ENCODE measurements around the gene RAMP3. TPM values are rescaled to one million over a fixed set of nuclear protein-coding genes. Genes with fewer than 3 reads are reported as not detected.

The RAMP3 gene
- total and polyA plus RNA-seq, 9 of the 15 experiments (the other 6 are each of a cell fraction or from before 2014, with no cell fraction given): not detected

DNA sequence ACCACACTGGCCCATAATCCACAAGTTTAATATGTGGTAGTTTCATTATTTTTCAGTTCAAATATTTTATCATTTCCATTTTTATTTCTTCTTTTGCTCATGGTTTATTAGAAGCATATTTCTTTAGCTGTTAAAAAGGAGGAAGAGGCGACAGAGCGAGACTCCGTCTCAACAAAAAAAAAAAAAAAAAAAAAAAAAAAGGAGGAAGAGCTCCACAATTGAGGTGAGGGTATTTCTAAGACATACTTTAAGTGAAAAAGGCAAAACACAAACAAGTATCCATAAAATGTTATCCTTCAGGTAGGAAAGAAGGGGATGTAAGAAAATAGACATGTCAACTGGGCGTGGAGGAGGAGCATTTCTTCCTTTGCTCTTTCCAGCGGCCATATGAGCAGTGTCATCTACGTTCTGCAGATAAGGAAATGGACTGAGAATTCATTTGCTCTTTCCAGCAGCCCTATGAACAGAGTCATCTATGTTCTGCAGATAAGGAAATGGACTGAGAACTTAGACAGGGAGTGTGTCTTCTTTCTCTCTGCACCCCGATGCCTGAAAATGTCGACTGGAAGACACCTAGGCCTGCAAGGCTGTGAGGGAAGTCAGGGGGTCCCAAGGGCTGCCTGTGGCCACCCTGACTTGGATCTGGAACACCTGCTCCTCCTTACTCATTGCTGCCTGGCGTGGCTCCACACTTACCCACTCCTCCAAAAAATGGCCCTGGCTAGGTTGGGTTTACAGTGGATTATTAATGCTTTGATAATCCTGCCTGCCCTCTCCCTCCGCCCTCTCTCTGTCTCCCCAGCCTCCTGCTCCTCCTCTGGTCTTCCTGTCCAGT lies 18.9 kb upstream of the RAMP3 start (continued):
- TF ChIP-seq, protein P1, sequence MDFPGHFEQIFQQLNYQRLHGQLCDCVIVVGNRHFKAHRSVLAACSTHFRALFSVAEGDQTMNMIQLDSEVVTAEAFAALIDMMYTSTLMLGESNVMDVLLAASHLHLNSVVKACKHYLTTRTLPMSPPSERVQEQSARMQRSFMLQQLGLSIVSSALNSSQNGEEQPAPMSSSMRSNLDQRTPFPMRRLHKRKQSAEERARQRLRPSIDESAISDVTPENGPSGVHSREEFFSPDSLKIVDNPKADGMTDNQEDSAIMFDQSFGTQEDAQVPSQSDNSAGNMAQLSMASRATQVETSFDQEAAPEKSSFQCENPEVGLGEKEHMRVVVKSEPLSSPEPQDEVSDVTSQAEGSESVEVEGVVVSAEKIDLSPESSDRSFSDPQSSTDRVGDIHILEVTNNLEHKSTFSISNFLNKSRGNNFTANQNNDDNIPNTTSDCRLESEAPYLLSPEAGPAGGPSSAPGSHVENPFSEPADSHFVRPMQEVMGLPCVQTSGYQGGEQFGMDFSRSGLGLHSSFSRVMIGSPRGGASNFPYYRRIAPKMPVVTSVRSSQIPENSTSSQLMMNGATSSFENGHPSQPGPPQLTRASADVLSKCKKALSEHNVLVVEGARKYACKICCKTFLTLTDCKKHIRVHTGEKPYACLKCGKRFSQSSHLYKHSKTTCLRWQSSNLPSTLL (IDR thresholded peaks at IDR 0.05): no peak
- TF ChIP-seq NUFIP1 (IDR thresholded peaks at IDR 0.05; ENCODE audit: partially characterized antibody): no peak
- peak in 1 of 2 experiments; percentile 47; a peak in 1 of 3 replicates for TF ChIP-seq CBX3 (IDR thresholded peaks at IDR 0.05; ENCODE audit: borderline replicate concordance in 1 of 2, low read length in 2 of 2)
- no peak for TF ChIP-seq ZNF764 (CRISPR knock-in tag; IDR thresholded peaks at IDR 0.05; ENCODE audit: low read depth)
- TF ChIP-seq TCF7L2 (IDR thresholded peaks at IDR 0.05; ENCODE audit: low read depth, low read length): no peak
- TF ChIP-seq LEF1 (IDR thresholded peaks at IDR 0.05): peak; percentile 51; the same call in 1 of the 2 replicates
- TF ChIP-seq XRCC5 (IDR thresholded peaks at IDR 0.05; ENCODE audit: low read depth, low read length): no peak
- TF ChIP-seq TCF7 (IDR thresholded peaks at IDR 0.05; ENCODE audit: borderline replicate concordance): no peak
- TF ChIP-seq KHSRP (IDR thresholded peaks at IDR 0.05): no peak

DNA sequence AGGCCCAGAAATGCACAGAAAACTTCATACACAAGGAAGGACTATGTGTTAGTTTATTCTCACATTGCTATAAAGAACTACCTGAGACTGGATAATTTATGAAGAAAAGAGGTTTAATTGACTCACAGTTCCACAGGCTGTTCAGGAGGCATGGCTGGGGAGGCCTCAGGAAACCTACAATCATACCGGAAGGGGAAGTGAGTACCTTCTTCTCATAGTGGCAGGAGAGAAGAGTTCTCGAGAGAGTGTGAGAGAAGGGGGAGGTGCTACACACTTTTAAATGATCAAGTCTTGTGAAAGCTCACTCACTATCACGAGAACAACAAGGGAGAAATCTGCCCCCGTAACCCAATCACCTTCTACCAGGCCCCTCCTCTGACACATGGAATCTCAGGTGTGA lies 16.8 kb upstream of the RAMP3 start:
- intact Hi-C loops (cut with micrococcal nuclease): no loop called here

More for the DNA sequence above, 16.8 kb upstream of the RAMP3 start:
- 63% methylated on average over 4 of the region's 4 CpGs for WGBS (ENCODE audit: insufficient coverage, low coverage, missing lambda C conversion rate)
- H3K36me3 ChIP-seq (ENCODE audit: control insufficient read depth, insufficient read depth, low read length): no peaks in the 10 kb centered on the region
- no peak overlapping the region for H3K9ac ChIP-seq (ENCODE audit: insufficient read depth in 1 of 2, low read depth in 2 of 2, low read length in 2 of 2)
- ChIA-PET POLR2A (no interaction called here), CTCF (ENCODE audit: low intra/inter-chr PET ratio) (no interaction called here)
- peaks cover 0 to 10% of the 10 kb centered on the region in 2 experiments; a peak in 4 of 5 replicates for H3K27me3 ChIP-seq (ENCODE audit: control insufficient read depth in 2 of 2, insufficient read depth in 2 of 2, low read length in 2 of 2)
- H3K9me3 ChIP-seq (replicated peaks; ENCODE audit: control insufficient read depth, insufficient read depth, low read depth, low read length): no peaks in the 10 kb centered on the region
- no peak overlapping the region for H3K27ac ChIP-seq (ENCODE audit: extremely low read depth, low read depth, low read length)
- no peaks in the 10 kb centered on the region for H3K9me1 ChIP-seq (ENCODE audit: control insufficient read depth, insufficient read depth, low read length)
- FAIRE-seq: peak; percentile 32
- no peak overlapping the region for H3K4me3 ChIP-seq
- BruUV-seq (replicated peaks): no TSS peak
- no peaks in the 10 kb centered on the region for H3K79me2 ChIP-seq (ENCODE audit: control insufficient read depth, insufficient read depth, low read length)
- peak overlapping the region; percentile 51 for H2AFZ ChIP-seq (ENCODE audit: low read depth, low read length)
- peak in 1 of 4 experiments; percentile 23 for DNase-seq (ENCODE audit: extremely low read depth in 1 of 4, low spot score in 3 of 4)
- TF ChIP-seq SPI1 (IDR thresholded peaks at IDR 0.05; ENCODE audit: borderline replicate concordance, low read depth, low read length) (peak; percentile 48; the same call in 1 of the 2 replicates), NCOR1 (IDR thresholded peaks at IDR 0.05) (no peak), SUPT5H (IDR thresholded peaks at IDR 0.05) (no peak), GTF2A2 (tag; IDR thresholded peaks at IDR 0.05) (no peak), CHD2 (IDR thresholded peaks at IDR 0.05; ENCODE audit: low read depth, low read length) (peak; percentile 28; the same call in 1 of the 2 replicates), GABPA (tag; conservative IDR thresholded peaks at IDR 0.05; ENCODE audit: low read depth) (peak; percentile 65), ZNF766 (CRISPR knock-in tag; conservative IDR thresholded peaks at IDR 0.05) (peak; percentile 91)
- H4K20me1 ChIP-seq (replicated peaks; ENCODE audit: control insufficient read depth, insufficient read depth, low read length): no peaks in the 10 kb centered on the region
- ATAC-seq: no peak
- peaks cover 5 to 15% of the 10 kb centered on the region in 2 experiments for H3K4me1 ChIP-seq (replicated peaks in 1 of 2; ENCODE audit: control insufficient read depth in 2 of 2, insufficient read depth in 2 of 2, low read length in 2 of 2)
- in situ Hi-C loops (cut with MboI): no loop called here
- H3K4me2 ChIP-seq (ENCODE audit: insufficient read depth, low read length): peak overlapping the region; percentile 11; the same call in 1 of the 2 replicates
